Subcutaneous adipose tissue (tissue), 4 donors: ENCODE results near the gene EPOP. TPM values are rescaled to one million over a fixed set of nuclear protein-coding genes. Genes with fewer than 3 reads are reported as not detected.

ENCODE experiments used
- CTCF ChIP-seq: fragments of 450-650 bp; IDR thresholded peaks from one replicate; pipeline ENCODE4 v1.5.1; 2016; ENCODE audit warnings: low read depth, mild to moderate bottlenecking, control low read depth, antibody characterized with exemption, moderate library complexity
- total RNA-seq, 4 donors: library from RNA; depleted of rRNA; stranded (reverse); fragments of >200 nt; gene quantifications; one replicate each; pipeline ENCODE4 v1.1.0, GENCODE V29; 2016

Gene EPOP
- total RNA-seq, 4 donors from 2014 or later, result 0.34 to 2.8 (median 0.80) TPM

GRCh38 chr17:38659415-38659814 lies 15.3 kb downstream of the EPOP start:
- TF ChIP-seq CTCF, result no peak

GRCh38 chr17:38658741-38659345 lies 15.9 kb downstream of the EPOP start:
- TF ChIP-seq CTCF, result no peak

- TF ChIP-seq CTCF, result no peak
These were observed 16.7 kb downstream of the EPOP start for GRCh38 chr17:38657824-38658740.

- TF ChIP-seq CTCF, result no peak
These were observed 17.6 kb downstream of the EPOP start for GRCh38 chr17:38656959-38657823.

GRCh38 chr17:38654411-38655398 lies 20.1 kb downstream of the EPOP start:
- no peak for TF ChIP-seq CTCF

GRCh38 chr17:38653679-38654078 lies 21.1 kb downstream of the EPOP start:
- no peak for TF ChIP-seq CTCF
